ENCODE measurements around the gene LARGE1.

The LARGE1 gene

GRCh38 chr22:33526434-33527107, 393.7 kb downstream of the LARGE1 start:
- DNase-seq (ENCODE audit: insufficient read length, low spot score) (no peak), FAIRE-seq (no peak)
- TF ChIP-seq CTCF (IDR thresholded peaks at IDR 0.05; ENCODE audit: insufficient read depth, missing control alignments), result no peak

- DNase-seq (ENCODE audit: insufficient read length, low spot score) (no peak), FAIRE-seq (no peak)
- TF ChIP-seq CTCF (IDR thresholded peaks at IDR 0.05; ENCODE audit: insufficient read depth, missing control alignments), result no peak
These were observed 395.6 kb downstream of the LARGE1 start for GRCh38 chr22:33524511-33525260.

- DNase-seq (ENCODE audit: insufficient read length, low spot score), result no peak
- TF ChIP-seq CTCF (IDR thresholded peaks at IDR 0.05; ENCODE audit: insufficient read depth, missing control alignments), result no peak
- FAIRE-seq, result no peak
These were observed 398.2 kb downstream of the LARGE1 start for GRCh38 chr22:33521879-33522665.

- DNase-seq (ENCODE audit: insufficient read length, low spot score), result no peak
- TF ChIP-seq CTCF (IDR thresholded peaks at IDR 0.05; ENCODE audit: insufficient read depth, missing control alignments), result no peak
- FAIRE-seq, result no peak
These were observed 399.1 kb downstream of the LARGE1 start for GRCh38 chr22:33520904-33521780.

GRCh38 chr22:33519974-33520903, 400.0 kb downstream of the LARGE1 start:
- DNase-seq (ENCODE audit: insufficient read length, low spot score), result no peak
- TF ChIP-seq CTCF (IDR thresholded peaks at IDR 0.05; ENCODE audit: insufficient read depth, missing control alignments), result no peak
- no peak for FAIRE-seq
